Lung (tissue), 12 donors: ENCODE data around the gene OR5H6. TPM values are rescaled to one million over a fixed set of nuclear protein-coding genes. Genes with fewer than 3 reads are reported as not detected.

ENCODE experiments used
- ATAC-seq: fragments of 200-7000 bp; cut with Tn5 transposase; one replicate; pipeline ENCODE4 v1.9.1; 2020; ENCODE audit warnings: moderate number of reproducible peaks; ENCODE audit not compliant: insufficient read depth, low FRiP score
- DNase-seq, 3 donors: peaks; one replicate each; pipeline ENCODE4 v3.0.0-alpha.2; 2013 to 2017
- H3K27ac ChIP-seq, 2 donors: one replicate each; pipeline ENCODE4 v1.5.1; 2013; ENCODE audit warnings: mild to moderate bottlenecking in 2 of 2, moderate library complexity in 2 of 2, control low read depth in 1 of 2, inconsistent platforms in 1 of 2, low read depth in 1 of 2, low read length in 1 of 2
- H3K27me3 ChIP-seq, 3 donors: one replicate each; pipeline ENCODE4 v1.5.1; 2013; ENCODE audit warnings: low read length in 2 of 3; ENCODE audit not compliant: control insufficient read depth in 3 of 3, insufficient read depth in 3 of 3
- H3K36me3 ChIP-seq, 4 donors: one replicate each; pipeline ENCODE4 v1.5.1; 2013; ENCODE audit warnings: low read length in 4 of 4, mild to moderate bottlenecking in 1 of 4, moderate library complexity in 1 of 4; ENCODE audit not compliant: control insufficient read depth in 4 of 4, insufficient read depth in 4 of 4
- H3K4me1 ChIP-seq, 5 donors: one replicate each; pipeline ENCODE4 v1.5.1; 2013; ENCODE audit warnings: low read length in 5 of 5, mild to moderate bottlenecking in 2 of 5, moderate library complexity in 1 of 5; ENCODE audit not compliant: control insufficient read depth in 5 of 5, insufficient read depth in 5 of 5
- H3K4me3 ChIP-seq: one replicate; pipeline ENCODE4 v1.5.1; 2013; ENCODE audit warnings: mild to moderate bottlenecking, control low read depth, moderate library complexity
- H3K9ac ChIP-seq, 2 donors: one replicate each; pipeline ENCODE4 v1.5.1; 2013; ENCODE audit warnings: low read length in 2 of 2, control low read depth in 1 of 2; ENCODE audit not compliant: insufficient read depth in 1 of 2
- H3K9me3 ChIP-seq, 4 donors: one replicate each; pipeline ENCODE4 v1.5.1; 2013; ENCODE audit warnings: low read length in 3 of 4, mild to moderate bottlenecking in 1 of 4, moderate library complexity in 1 of 4; ENCODE audit not compliant: control insufficient read depth in 4 of 4, insufficient read depth in 3 of 4
- CTCF ChIP-seq: IDR thresholded peaks from 2 replicates; pipeline ENCODE4 v1.5.1; 2012; ENCODE audit warnings: mild to moderate bottlenecking; ENCODE audit errors: control extremely low read depth, extremely low read depth
- WGBS, 2 donors: extraction: QIAGEN DNeasy Blood & Tissue Kit; methylation state at CpG; one replicate each; pipeline ENCODE4 v1.1.7; 2013; 5-methylcytosine and 5-hydroxymethylcytosine counted together
- polyA plus RNA-seq, 2 donors: library from polyadenylated mRNA; stranded (reverse); fragments of 200-250 nt; gene quantifications; one replicate each; pipeline ENCODE4 v1.2.1, GENCODE V29; 2013
- total RNA-seq, 2 donors: library from RNA; depleted of rRNA in 1 of 2; stranded (reverse); fragments of >200 nt in 1 of 2; gene quantifications; one replicate each; pipeline ENCODE4 v1.2.1, GENCODE V29; 2014 to 2021
- donor health status: control.
- donor health status: control.
- donor health status: Bipolar disorder and iron deficiency.
- donor health status: healthy.
- donor health status: DM: yes; HTN: yes; CAD: no.

Gene OR5H6
- total and polyA plus RNA-seq, 4 donors, result not detected

DNA sequence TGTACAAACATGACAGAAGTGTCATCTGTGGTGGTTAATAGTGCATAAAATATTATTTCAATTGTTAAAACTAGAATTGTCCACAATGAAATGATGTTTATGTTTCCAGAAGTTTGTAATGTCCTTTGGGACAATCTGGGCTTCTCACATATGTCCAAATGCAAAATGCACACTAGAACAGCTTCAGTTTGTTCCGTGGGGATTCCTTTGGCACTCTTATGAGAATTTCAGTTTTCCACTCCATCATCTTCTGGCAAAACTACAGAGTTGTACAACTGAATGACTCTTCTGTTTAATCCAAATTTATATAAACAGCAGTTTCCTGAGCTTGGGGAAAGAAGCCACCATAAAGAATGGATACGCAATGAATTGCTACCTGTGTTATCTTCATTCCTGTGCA lies 2.0 kb upstream of the OR5H6 start:
- WGBS, 2 donors, result 76% methylated on average over 2 of the region's 2 CpGs
- DNase-seq (no peak), ATAC-seq (no peak)
- Histone ChIP-seq H3K4me1 (no peaks in the 10 kb centered on the region), H3K9me3 (peaks cover 0 to 2% (median 0%) of the 10 kb centered on the region in 4 donors), H3K27me3 (no peaks in the 10 kb centered on the region), H3K27ac (no peak overlapping the region), H3K4me3 (no peak overlapping the region), H3K36me3 (no peaks in the 10 kb centered on the region), H3K9ac (no peak overlapping the region)
- no peak for TF ChIP-seq CTCF

GRCh38 chr3:98269846-98270245 lies 5.8 kb downstream of the OR5H6 start:
- ATAC-seq, result no peak
- no peak for TF ChIP-seq CTCF
- WGBS, 2 donors, result 89 to 90% methylated on average over 3 of the region's 3 CpGs

DNA sequence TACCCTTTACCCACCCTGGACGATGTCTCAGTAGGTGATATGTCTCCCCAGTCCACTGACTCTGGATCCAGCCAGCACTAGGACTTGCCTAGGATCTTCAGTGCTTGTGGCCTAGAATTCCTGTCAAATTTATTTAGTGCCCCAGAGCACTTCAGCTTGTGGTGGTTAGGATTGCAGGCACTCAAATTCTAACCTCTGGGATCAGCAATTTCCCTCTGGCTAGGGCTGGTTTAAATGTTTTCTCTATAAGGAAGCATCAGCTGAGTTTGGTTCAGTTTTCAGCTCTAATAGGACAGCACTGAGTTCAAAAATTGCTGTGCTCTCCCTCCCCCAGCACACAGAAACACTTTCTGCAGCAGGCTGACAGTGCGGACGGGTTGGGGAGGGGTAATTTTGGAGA lies 8.1 kb downstream of the OR5H6 start:
- H3K4me3 ChIP-seq, result no peak overlapping the region
- DNase-seq (no peak), ATAC-seq (no peak)
- peaks cover 0 to 16% (median 2%) of the 10 kb centered on the region in 4 donors for H3K9me3 ChIP-seq
- 83 to 88% methylated on average over 3 of the region's 3 CpGs for WGBS, 2 donors
- TF ChIP-seq CTCF, result no peak
- no peaks in the 10 kb centered on the region for H3K4me1 ChIP-seq
- H3K36me3 ChIP-seq, result no peaks in the 10 kb centered on the region
- no peak overlapping the region for H3K9ac ChIP-seq
- H3K27ac ChIP-seq, result no peak overlapping the region
- H3K27me3 ChIP-seq, result no peaks in the 10 kb centered on the region

More at GRCh38 chr3:98269846-98270245, 5.8 kb downstream of the OR5H6 start:
- no peak overlapping the region for H3K4me3 ChIP-seq
- H3K9me3 ChIP-seq, result peaks cover 0 to 13% (median 2%) of the 10 kb centered on the region in 4 donors
- H3K27ac ChIP-seq, result no peak overlapping the region
- no peaks in the 10 kb centered on the region for H3K27me3 ChIP-seq
- no peak overlapping the region for H3K9ac ChIP-seq
- no peaks in the 10 kb centered on the region for H3K4me1 ChIP-seq
- DNase-seq, result no peak
- H3K36me3 ChIP-seq, result no peaks in the 10 kb centered on the region

DNA sequence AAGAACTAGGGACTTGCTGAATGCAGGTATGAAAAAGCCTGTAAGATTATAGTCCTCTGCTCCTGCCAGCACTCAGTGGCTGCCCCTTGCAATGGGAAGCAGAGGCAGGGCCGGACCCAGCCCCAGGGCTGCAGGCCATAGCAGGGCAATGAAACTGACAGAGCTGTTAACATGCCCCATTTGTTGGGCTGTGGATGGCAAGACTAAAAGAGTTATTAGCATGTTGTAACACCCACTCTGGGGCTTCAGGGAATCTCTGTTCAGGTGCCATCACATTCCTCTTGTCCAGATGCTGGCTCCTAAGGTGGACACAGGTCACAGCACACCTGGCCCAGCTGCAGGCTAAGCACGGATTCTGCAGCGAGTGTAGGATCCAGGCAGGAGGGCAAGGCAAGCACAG lies 10.9 kb downstream of the OR5H6 start:
- DNase-seq, result no peak
- ATAC-seq, result no peak

More for the DNA sequence above, 10.9 kb downstream of the OR5H6 start:
- no peak overlapping the region for H3K27ac ChIP-seq
- peaks cover 0 to 13% (median 2%) of the 10 kb centered on the region in 4 donors for H3K9me3 ChIP-seq
- H3K4me1 ChIP-seq, result no peaks in the 10 kb centered on the region
- no peaks in the 10 kb centered on the region for H3K36me3 ChIP-seq
- no peak overlapping the region for H3K9ac ChIP-seq
- WGBS, 2 donors, result 85 to 90% methylated on average over 3 of the region's 3 CpGs
- no peaks in the 10 kb centered on the region for H3K27me3 ChIP-seq
- no peak overlapping the region for H3K4me3 ChIP-seq
- no peak for TF ChIP-seq CTCF
